WTC11 (cell line): ENCODE measurements around the gene KLHDC4. TPM values are rescaled to one million over a fixed set of nuclear protein-coding genes. Genes with fewer than 3 reads are reported as not detected.

Experiments
- ATAC-seq: fragments of 200-7000 bp; cut with Tn5 transposase; 2 replicates; pipeline ENCODE4 v1.10.0; 2021; ENCODE audit warnings: mild to moderate bottlenecking, moderate library complexity
- CTCF ChIA-PET: fragments of 300-600 bp; sonication (Branson Sonifier 250); formaldehyde crosslinking; loops from one replicate; lab custom pipeline; 2021; ENCODE audit warnings: antibody characterized with exemption; lab: Charles Lee
- POLR2A ChIA-PET: fragments of 350-600 bp; sonication (Branson Sonifier 250); formaldehyde crosslinking; loops from one replicate; lab custom pipeline; 2021; ENCODE audit warnings: antibody characterized with exemption; lab: Charles Lee
- DNase-seq: peaks from one replicate; pipeline ENCODE4 v3.0.0; 2021; ENCODE audit warnings: low spot score
- H3K27ac Mint-ChIP-seq: 2 replicates; pipeline ENCODE4 v1.8.0; 2021; ENCODE audit warnings: mixed read lengths
- H3K27me3 Mint-ChIP-seq: 2 replicates; pipeline ENCODE4 v1.8.0; 2021; ENCODE audit warnings: low read depth, mild to moderate bottlenecking, moderate library complexity, mixed read lengths
- H3K36me3 Mint-ChIP-seq: 2 replicates; pipeline ENCODE4 v1.8.0; 2021; ENCODE audit warnings: mixed read lengths
- H3K4me1 Mint-ChIP-seq: 2 replicates; pipeline ENCODE4 v1.8.0; 2022; ENCODE audit warnings: mixed read lengths
- H3K4me3 Mint-ChIP-seq: 2 replicates; pipeline ENCODE4 v1.8.0; 2021; ENCODE audit warnings: mild to moderate bottlenecking, moderate library complexity, mixed read lengths
- H3K9me3 Mint-ChIP-seq: 2 replicates; pipeline ENCODE4 v1.8.0; 2021; ENCODE audit warnings: mixed read lengths
- ATF1 ChIP-seq: sonication (generic); formaldehyde crosslinking; IDR thresholded peaks from 2 replicates; pipeline ENCODE4 v1.8.1; 2023; ENCODE audit warnings: mild to moderate bottlenecking, moderate library complexity, missing genetic modification reagents
- CREB1 ChIP-seq: sonication (generic); formaldehyde crosslinking; IDR thresholded peaks from 2 replicates; pipeline ENCODE4 v1.8.0; 2023; ENCODE audit warnings: mild to moderate bottlenecking, missing genetic modification reagents
- FOXP1 ChIP-seq: sonication (generic); formaldehyde crosslinking; IDR thresholded peaks from 2 replicates; pipeline ENCODE4 v1.8.0; 2022; ENCODE audit warnings: missing genetic modification reagents, mild to moderate bottlenecking, moderate library complexity, borderline replicate concordance
- GABPB1 ChIP-seq: sonication (generic); formaldehyde crosslinking; IDR thresholded peaks from 2 replicates; pipeline ENCODE4 v1.8.1; 2023; ENCODE audit warnings: mild to moderate bottlenecking, missing genetic modification reagents
- HMGA2 ChIP-seq: fragments of 250-450 bp; sonication (Bioruptor Pico); IDR thresholded peaks from 2 replicates; pipeline ENCODE4 v1.4.0; 2021; ENCODE audit warnings: mild to moderate bottlenecking, moderate library complexity
- JUN ChIP-seq: sonication (generic); formaldehyde crosslinking; IDR thresholded peaks from 2 replicates; pipeline ENCODE4 v1.8.0; 2023; ENCODE audit warnings: mild to moderate bottlenecking, missing genetic modification reagents
- KAT7 ChIP-seq: sonication (generic); formaldehyde crosslinking; IDR thresholded peaks from 2 replicates; pipeline ENCODE4 v1.8.1; 2023; ENCODE audit warnings: missing genetic modification reagents, mild to moderate bottlenecking, borderline replicate concordance
- PRRX2 ChIP-seq: fragments of 250-450 bp; sonication (Bioruptor Pico); IDR thresholded peaks from 2 replicates; pipeline ENCODE4 v1.8.0; 2021; ENCODE audit warnings: mild to moderate bottlenecking
- ZNF396 ChIP-seq: fragments of 250-450 bp; sonication (Bioruptor Pico); IDR thresholded peaks from 2 replicates; pipeline ENCODE4 v1.8.0; 2021; ENCODE audit warnings: mild to moderate bottlenecking, moderate library complexity, borderline replicate concordance
- total RNA-seq: library from RNA; stranded (reverse); gene quantifications from 3 replicates; pipeline ENCODE4 v1.2.3, GENCODE V29; 2021
- TF ChIP-seq, protein P1 (sequence below): fragments of 250-450 bp; sonication (Bioruptor Pico); IDR thresholded peaks from 2 replicates; pipeline ENCODE4 v2.1.2; 2022; ENCODE audit warnings: mild to moderate bottlenecking, moderate library complexity
- TF ChIP-seq, protein P2 (sequence below): fragments of 250-450 bp; sonication (Bioruptor Pico); IDR thresholded peaks from 2 replicates; pipeline ENCODE4 v1.8.0; 2021; ENCODE audit warnings: mild to moderate bottlenecking
- TF ChIP-seq, protein P3 (sequence below): sonication (generic); formaldehyde crosslinking; IDR thresholded peaks from 2 replicates; pipeline ENCODE4 v1.8.1; 2023; ENCODE audit warnings: mild to moderate bottlenecking, missing genetic modification reagents
- TF ChIP-seq, protein P4 (sequence below): sonication (generic); formaldehyde crosslinking; IDR thresholded peaks from 2 replicates; pipeline ENCODE4 v1.8.1; 2023; ENCODE audit warnings: mild to moderate bottlenecking, missing genetic modification reagents, moderate library complexity
- TF ChIP-seq, protein P5 (sequence below): sonication (generic); formaldehyde crosslinking; IDR thresholded peaks from 2 replicates; pipeline ENCODE4 v1.8.1; 2022; ENCODE audit warnings: mild to moderate bottlenecking, missing genetic modification reagents, moderate library complexity, borderline replicate concordance
- TF ChIP-seq, protein P6 (sequence below): sonication (generic); formaldehyde crosslinking; IDR thresholded peaks from 2 replicates; pipeline ENCODE4 v1.8.0; 2022; ENCODE audit warnings: mild to moderate bottlenecking, missing genetic modification reagents
- TF ChIP-seq, protein P7 (sequence below): sonication (generic); formaldehyde crosslinking; IDR thresholded peaks from 2 replicates; pipeline ENCODE4 v1.8.1; 2023; ENCODE audit warnings: mild to moderate bottlenecking, missing genetic modification reagents
- TF ChIP-seq, protein P8 (sequence below): fragments of 250-450 bp; sonication (Bioruptor Pico); conservative IDR thresholded peaks from 2 replicates; pipeline ENCODE4 v1.9.0; 2021; ENCODE audit warnings: mild to moderate bottlenecking
- TF ChIP-seq, protein P9 (sequence below): sonication (generic); formaldehyde crosslinking; IDR thresholded peaks from 2 replicates; pipeline ENCODE4 v1.8.0; 2022; ENCODE audit warnings: mild to moderate bottlenecking, missing genetic modification reagents

The KLHDC4 gene
- total RNA-seq, 1 experiment from 2014 or later = 63.6 TPM

DNA sequence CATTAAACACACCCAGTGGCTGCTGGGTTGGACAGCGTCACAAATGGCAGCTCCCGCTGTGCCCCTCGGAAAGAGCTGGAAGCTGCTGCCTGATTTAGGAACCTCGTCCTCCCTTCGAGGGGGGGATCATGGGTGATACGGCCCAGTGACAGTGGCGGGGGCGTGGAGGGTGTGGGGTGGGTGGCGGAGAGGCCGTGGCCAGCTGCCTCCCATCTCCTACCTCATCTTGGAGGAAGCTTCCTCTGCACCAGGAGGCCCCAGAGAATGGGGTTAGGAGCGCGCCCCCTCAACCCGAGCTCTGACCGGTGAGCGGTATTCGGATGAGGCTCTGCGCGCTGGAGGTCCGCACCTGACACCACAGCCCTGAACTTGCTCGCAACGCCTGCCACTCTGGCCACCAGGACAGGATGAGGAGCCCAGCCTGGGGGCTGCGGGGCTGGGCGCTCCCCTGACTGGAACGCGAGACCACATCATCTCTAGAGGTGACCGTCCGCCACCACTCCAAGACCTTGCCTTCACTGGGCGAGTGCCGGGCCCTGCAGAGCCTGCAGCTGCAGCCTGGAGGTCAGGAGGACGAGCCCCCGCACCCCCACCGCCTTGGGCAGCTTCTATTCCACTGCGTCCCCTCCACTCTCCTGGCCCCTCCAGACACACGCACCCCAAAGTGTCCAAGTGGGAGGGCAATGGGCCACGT is 80.9 kb downstream of the KLHDC4 start:
- Mint-ChIP-seq H3K27ac (no peak overlapping the region), H3K9me3 (no peaks in the 10 kb centered on the region), H3K4me3 (no peak overlapping the region), H3K36me3 (no peaks in the 10 kb centered on the region; the same call in 1 of the 2 replicates), H3K27me3 (no peaks in the 10 kb centered on the region), H3K4me1 (no peaks in the 10 kb centered on the region)
- ChIA-PET CTCF (interaction anchor here (0.9 to 1.4 kb wide), 2 partner anchors 18 to 32 kb away, joined by 3 to 4 read pairs; no protein-coding TSS in a partner anchor), POLR2A (no interaction called here)
- ATAC-seq (no peak), DNase-seq (no peak)
- TF ChIP-seq, protein P1, sequence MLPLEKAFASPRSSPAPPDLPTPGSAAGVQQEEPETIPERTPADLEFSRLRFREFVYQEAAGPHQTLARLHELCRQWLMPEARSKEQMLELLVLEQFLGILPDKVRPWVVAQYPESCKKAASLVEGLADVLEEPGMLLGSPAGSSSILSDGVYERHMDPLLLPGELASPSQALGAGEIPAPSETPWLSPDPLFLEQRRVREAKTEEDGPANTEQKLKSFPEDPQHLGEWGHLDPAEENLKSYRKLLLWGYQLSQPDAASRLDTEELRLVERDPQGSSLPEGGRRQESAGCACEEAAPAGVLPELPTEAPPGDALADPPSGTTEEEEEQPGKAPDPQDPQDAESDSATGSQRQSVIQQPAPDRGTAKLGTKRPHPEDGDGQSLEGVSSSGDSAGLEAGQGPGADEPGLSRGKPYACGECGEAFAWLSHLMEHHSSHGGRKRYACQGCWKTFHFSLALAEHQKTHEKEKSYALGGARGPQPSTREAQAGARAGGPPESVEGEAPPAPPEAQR (CRISPR knock-in tag) = no peak
- TF ChIP-seq KAT7 (CRISPR knock-in tag) = no peak
- TF ChIP-seq, protein P2, sequence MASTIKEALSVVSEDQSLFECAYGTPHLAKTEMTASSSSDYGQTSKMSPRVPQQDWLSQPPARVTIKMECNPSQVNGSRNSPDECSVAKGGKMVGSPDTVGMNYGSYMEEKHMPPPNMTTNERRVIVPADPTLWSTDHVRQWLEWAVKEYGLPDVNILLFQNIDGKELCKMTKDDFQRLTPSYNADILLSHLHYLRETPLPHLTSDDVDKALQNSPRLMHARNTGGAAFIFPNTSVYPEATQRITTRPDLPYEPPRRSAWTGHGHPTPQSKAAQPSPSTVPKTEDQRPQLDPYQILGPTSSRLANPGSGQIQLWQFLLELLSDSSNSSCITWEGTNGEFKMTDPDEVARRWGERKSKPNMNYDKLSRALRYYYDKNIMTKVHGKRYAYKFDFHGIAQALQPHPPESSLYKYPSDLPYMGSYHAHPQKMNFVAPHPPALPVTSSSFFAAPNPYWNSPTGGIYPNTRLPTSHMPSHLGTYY (CRISPR knock-in tag) = no peak
- TF ChIP-seq ZNF396 (CRISPR knock-in tag) = no peak
- TF ChIP-seq FOXP1 (CRISPR knock-in tag) = no peak
- TF ChIP-seq, protein P3, sequence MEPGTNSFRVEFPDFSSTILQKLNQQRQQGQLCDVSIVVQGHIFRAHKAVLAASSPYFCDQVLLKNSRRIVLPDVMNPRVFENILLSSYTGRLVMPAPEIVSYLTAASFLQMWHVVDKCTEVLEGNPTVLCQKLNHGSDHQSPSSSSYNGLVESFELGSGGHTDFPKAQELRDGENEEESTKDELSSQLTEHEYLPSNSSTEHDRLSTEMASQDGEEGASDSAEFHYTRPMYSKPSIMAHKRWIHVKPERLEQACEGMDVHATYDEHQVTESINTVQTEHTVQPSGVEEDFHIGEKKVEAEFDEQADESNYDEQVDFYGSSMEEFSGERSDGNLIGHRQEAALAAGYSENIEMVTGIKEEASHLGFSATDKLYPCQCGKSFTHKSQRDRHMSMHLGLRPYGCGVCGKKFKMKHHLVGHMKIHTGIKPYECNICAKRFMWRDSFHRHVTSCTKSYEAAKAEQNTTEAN = no peak
- TF ChIP-seq, protein P4, sequence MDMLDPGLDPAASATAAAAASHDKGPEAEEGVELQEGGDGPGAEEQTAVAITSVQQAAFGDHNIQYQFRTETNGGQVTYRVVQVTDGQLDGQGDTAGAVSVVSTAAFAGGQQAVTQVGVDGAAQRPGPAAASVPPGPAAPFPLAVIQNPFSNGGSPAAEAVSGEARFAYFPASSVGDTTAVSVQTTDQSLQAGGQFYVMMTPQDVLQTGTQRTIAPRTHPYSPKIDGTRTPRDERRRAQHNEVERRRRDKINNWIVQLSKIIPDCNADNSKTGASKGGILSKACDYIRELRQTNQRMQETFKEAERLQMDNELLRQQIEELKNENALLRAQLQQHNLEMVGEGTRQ (CRISPR knock-in tag) = no peak
- TF ChIP-seq PRRX2 = no peak

DNA sequence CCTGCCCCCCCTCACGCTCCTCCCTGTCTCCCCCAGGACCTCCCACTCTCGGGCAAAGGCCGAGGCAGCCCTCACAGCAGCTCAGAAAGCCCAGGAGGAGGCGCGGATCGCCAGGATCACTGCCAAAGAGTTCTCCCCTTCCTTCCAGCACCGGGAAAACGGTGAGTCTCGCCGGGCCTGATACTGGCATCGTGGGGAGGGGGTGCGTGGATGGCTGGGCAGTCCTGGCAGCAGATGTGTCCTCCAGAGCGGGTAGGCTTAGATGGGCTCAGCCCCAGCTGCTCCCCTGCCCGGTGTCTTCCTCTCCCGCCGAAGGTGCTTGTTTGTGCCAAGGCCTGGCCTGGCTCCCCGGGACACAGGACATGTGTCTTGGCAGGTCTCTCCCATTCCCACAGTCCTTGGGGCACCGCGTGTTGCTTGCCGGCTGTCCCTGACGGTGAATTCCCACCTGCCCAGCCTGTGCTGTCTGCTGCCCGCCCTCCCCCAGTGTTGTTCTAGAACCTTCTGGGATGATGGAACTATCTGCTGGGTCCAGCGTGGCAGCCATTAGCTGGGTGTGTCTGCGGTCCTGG is 81.6 kb downstream of the KLHDC4 start:
- ChIA-PET CTCF (interaction anchor here (0.9 to 1.4 kb wide), 3 partner anchors 18 to 279 kb away, joined by 3 to 4 read pairs (median 3); no protein-coding TSS in a partner anchor), POLR2A (no interaction called here)
- Mint-ChIP-seq H3K4me3 (no peak overlapping the region), H3K27ac (no peak overlapping the region), H3K4me1 (no peaks in the 10 kb centered on the region), H3K27me3 (no peaks in the 10 kb centered on the region), H3K9me3 (no peaks in the 10 kb centered on the region), H3K36me3 (no peaks in the 10 kb centered on the region; the same call in 1 of the 2 replicates)
- ATAC-seq = no peak
- DNase-seq = no peak
- TF ChIP-seq, protein P5, sequence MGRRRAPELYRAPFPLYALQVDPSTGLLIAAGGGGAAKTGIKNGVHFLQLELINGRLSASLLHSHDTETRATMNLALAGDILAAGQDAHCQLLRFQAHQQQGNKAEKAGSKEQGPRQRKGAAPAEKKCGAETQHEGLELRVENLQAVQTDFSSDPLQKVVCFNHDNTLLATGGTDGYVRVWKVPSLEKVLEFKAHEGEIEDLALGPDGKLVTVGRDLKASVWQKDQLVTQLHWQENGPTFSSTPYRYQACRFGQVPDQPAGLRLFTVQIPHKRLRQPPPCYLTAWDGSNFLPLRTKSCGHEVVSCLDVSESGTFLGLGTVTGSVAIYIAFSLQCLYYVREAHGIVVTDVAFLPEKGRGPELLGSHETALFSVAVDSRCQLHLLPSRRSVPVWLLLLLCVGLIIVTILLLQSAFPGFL (CRISPR knock-in tag) = no peak
- TF ChIP-seq CREB1 (CRISPR knock-in tag) (no peak), ATF1 (no peak), JUN (CRISPR knock-in tag) (no peak), ZNF396 (CRISPR knock-in tag) (no peak), HMGA2 (no peak), GABPB1 (CRISPR knock-in tag) (no peak)
- TF ChIP-seq, protein P6, sequence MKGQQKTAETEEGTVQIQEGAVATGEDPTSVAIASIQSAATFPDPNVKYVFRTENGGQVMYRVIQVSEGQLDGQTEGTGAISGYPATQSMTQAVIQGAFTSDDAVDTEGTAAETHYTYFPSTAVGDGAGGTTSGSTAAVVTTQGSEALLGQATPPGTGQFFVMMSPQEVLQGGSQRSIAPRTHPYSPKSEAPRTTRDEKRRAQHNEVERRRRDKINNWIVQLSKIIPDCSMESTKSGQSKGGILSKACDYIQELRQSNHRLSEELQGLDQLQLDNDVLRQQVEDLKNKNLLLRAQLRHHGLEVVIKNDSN (CRISPR knock-in tag) = no peak
- TF ChIP-seq, protein P7, sequence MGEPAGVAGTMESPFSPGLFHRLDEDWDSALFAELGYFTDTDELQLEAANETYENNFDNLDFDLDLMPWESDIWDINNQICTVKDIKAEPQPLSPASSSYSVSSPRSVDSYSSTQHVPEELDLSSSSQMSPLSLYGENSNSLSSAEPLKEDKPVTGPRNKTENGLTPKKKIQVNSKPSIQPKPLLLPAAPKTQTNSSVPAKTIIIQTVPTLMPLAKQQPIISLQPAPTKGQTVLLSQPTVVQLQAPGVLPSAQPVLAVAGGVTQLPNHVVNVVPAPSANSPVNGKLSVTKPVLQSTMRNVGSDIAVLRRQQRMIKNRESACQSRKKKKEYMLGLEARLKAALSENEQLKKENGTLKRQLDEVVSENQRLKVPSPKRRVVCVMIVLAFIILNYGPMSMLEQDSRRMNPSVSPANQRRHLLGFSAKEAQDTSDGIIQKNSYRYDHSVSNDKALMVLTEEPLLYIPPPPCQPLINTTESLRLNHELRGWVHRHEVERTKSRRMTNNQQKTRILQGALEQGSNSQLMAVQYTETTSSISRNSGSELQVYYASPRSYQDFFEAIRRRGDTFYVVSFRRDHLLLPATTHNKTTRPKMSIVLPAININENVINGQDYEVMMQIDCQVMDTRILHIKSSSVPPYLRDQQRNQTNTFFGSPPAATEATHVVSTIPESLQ = no peak
- TF ChIP-seq, protein P4 (CRISPR knock-in tag) = no peak
- TF ChIP-seq, protein P8, sequence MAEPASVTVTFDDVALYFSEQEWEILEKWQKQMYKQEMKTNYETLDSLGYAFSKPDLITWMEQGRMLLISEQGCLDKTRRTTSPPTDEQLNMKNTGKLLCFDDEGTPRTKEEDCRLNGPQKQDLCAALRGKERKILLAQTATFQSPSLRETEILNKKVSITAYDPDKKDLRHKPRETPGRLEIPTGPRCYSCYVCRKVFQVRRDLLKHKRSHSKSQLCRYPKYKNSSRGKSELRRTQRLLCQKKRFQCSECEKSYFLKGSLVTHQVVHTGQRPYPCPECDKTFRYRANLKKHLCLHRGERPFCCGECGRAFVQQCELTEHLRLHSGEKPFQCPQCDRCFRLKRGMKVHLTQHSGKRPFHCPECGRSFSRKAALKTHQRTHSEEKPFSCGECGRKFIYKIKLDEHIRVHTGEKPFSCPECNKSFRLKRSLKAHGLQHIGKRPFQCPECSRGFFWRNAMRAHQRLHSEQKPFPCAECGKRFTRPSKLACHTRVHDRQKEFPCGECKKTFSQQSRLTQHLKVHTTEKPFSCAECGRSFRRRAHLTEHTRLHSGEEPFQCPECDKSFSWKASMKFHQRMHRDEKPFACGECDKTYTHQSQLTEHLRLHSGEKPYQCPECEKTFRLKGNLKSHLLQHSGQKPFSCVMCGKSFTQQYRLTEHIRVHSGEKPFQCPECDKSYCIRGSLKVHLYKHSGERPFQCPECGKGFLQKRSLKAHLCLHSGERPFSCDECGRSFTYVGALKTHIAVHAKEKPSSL = no peak
- TF ChIP-seq, protein P9, sequence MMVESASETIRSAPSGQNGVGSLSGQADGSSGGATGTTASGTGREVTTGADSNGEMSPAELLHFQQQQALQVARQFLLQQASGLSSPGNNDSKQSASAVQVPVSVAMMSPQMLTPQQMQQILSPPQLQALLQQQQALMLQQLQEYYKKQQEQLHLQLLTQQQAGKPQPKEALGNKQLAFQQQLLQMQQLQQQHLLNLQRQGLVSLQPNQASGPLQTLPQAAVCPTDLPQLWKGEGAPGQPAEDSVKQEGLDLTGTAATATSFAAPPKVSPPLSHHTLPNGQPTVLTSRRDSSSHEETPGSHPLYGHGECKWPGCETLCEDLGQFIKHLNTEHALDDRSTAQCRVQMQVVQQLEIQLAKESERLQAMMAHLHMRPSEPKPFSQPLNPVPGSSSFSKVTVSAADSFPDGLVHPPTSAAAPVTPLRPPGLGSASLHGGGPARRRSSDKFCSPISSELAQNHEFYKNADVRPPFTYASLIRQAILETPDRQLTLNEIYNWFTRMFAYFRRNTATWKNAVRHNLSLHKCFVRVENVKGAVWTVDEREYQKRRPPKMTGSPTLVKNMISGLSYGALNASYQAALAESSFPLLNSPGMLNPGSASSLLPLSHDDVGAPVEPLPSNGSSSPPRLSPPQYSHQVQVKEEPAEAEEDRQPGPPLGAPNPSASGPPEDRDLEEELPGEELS = no peak
